ENCODE data around the gene LAMTOR4. TPM values are rescaled to one million over a fixed set of nuclear protein-coding genes. Genes with fewer than 3 reads are reported as not detected.
A peak's percentile ranks its signal among the peaks of the same experiment; 100 is the strongest.
"Not testable (repeated sequence)": the region's sequence is repeated elsewhere in the genome, so short reads cannot be mapped to it uniquely, and the experiment has no call there.

LAMTOR4 gene
- total RNA-seq, 1 donor from 2014 or later, result 100 TPM

GRCh38 chr7:100137851-100138760, 10.6 kb upstream of the LAMTOR4 start:
- intact Hi-C loops (cut with micrococcal nuclease), result no loop called here
- H3K27ac ChIP-seq (replicated peaks), result no peak overlapping the region
- TF ChIP-seq, protein P1, sequence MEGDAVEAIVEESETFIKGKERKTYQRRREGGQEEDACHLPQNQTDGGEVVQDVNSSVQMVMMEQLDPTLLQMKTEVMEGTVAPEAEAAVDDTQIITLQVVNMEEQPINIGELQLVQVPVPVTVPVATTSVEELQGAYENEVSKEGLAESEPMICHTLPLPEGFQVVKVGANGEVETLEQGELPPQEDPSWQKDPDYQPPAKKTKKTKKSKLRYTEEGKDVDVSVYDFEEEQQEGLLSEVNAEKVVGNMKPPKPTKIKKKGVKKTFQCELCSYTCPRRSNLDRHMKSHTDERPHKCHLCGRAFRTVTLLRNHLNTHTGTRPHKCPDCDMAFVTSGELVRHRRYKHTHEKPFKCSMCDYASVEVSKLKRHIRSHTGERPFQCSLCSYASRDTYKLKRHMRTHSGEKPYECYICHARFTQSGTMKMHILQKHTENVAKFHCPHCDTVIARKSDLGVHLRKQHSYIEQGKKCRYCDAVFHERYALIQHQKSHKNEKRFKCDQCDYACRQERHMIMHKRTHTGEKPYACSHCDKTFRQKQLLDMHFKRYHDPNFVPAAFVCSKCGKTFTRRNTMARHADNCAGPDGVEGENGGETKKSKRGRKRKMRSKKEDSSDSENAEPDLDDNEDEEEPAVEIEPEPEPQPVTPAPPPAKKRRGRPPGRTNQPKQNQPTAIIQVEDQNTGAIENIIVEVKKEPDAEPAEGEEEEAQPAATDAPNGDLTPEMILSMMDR (IDR thresholded peaks at IDR 0.05; ENCODE audit: borderline replicate concordance), result no peak

DNA sequence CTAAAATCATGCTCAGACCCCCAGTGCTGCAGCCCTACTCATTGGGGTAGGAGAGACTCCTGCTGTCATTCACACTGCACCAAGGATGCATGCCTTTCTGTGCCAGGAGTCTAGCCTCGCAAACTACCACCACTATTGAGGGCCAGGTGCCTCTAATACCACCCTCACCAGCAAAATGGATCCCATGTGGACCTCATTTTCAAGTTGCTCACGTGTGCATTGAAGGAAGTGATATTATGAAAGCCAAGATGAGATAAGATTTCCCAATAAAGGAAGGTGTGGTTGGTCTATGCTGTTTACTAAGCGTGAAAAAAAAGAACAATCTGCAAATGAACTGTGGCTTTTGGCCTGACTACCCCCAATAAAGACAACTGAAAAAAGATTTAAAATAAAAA, 7.2 kb upstream of the LAMTOR4 start:
- Histone ChIP-seq H3K36me3 (no peaks in the 10 kb centered on the region), H3K4me1 (no peaks in the 10 kb centered on the region), H3K9me3 (replicated peaks) (no peaks in the 10 kb centered on the region), H3K27ac (replicated peaks) (no peak overlapping the region), H3K4me3 (no peak overlapping the region), H3K27me3 (ENCODE audit: low read depth) (peaks cover 15% of the 10 kb centered on the region)
- TF ChIP-seq, protein P1 (IDR thresholded peaks at IDR 0.05; ENCODE audit: borderline replicate concordance), result no peak
- intact Hi-C loops (cut with micrococcal nuclease), result no loop called here
- no peak for DNase-seq

More at GRCh38 chr7:100137851-100138760, 10.6 kb upstream of the LAMTOR4 start:
- H3K36me3 ChIP-seq, result no peaks in the 10 kb centered on the region
- no peak overlapping the region for H3K4me3 ChIP-seq
- H3K4me1 ChIP-seq, result no peaks in the 10 kb centered on the region
- no peaks in the 10 kb centered on the region for H3K9me3 ChIP-seq (replicated peaks)
- H3K27me3 ChIP-seq (ENCODE audit: low read depth), result peaks cover 15% of the 10 kb centered on the region
- no peak for DNase-seq

GRCh38 chr7:100142461-100142860, 6.3 kb upstream of the LAMTOR4 start:
- peaks cover 15% of the 10 kb centered on the region for H3K27me3 ChIP-seq (ENCODE audit: low read depth)
- TF ChIP-seq, protein P1 (IDR thresholded peaks at IDR 0.05; ENCODE audit: borderline replicate concordance), result no peak
- no peak overlapping the region for H3K27ac ChIP-seq (replicated peaks)
- H3K4me3 ChIP-seq, result no peak overlapping the region
- H3K9me3 ChIP-seq (replicated peaks), result no peaks in the 10 kb centered on the region
- intact Hi-C loops (cut with micrococcal nuclease), result no loop called here
- no peaks in the 10 kb centered on the region for H3K36me3 ChIP-seq
- no peak for DNase-seq
- H3K4me1 ChIP-seq, result no peaks in the 10 kb centered on the region

DNA sequence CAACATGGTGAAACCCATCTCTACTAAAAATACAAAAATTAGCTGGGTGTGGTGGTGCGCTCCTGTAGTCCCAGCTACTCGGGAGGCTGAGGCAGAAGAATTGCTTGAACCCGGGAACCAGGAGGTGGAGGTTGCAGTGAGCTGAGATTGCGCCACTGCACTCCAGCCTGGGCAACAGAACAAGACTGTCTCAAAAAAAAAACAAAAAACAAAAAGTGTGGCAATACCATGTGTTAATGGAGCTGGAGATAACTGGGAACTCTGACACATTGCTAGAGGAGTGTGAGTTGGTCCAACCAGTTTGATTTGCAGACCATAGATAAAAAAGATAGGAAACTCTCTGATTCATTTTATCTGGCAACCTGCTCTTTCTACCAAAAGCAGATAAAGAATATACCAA, 2.4 kb upstream of the LAMTOR4 start:
- H3K27ac ChIP-seq (replicated peaks); H3K9me3 ChIP-seq (replicated peaks); intact Hi-C loops (cut with micrococcal nuclease); H3K36me3 ChIP-seq; H3K27me3 ChIP-seq (ENCODE audit: low read depth); H3K4me3 ChIP-seq; DNase-seq: not testable (repeated sequence)
- peaks cover 24% of the 10 kb centered on the region for H3K4me1 ChIP-seq

DNA sequence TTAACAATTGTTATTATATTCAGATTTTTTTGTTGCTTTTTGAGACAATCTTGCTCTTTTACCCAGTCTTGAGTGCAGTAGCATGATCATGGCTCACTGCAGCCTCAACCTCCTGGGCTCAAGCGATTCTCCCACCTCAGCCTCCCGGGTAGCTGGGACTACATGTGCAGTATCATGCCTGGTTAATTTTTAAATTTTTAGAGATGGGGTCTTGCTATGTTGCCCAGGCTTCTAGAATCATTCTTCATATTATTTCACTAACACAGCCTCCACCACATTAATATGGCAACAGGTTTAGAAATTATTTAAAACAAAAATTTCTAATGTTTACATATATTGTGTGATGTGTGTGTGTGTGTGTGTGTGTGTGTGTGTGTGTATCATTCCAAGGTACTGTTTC, 1.4 kb upstream of the LAMTOR4 start:
- TF ChIP-seq, protein P1 (IDR thresholded peaks at IDR 0.05; ENCODE audit: borderline replicate concordance), result no peak
- intact Hi-C loops (cut with micrococcal nuclease), result no loop called here
- no peak for DNase-seq
- H3K27ac ChIP-seq (replicated peaks), result no peak overlapping the region
- no peaks in the 10 kb centered on the region for H3K36me3 ChIP-seq
- H3K4me3 ChIP-seq, result no peak overlapping the region
- peaks cover 24% of the 10 kb centered on the region for H3K4me1 ChIP-seq
- H3K9me3 ChIP-seq (replicated peaks), result no peaks in the 10 kb centered on the region
- H3K27me3 ChIP-seq (ENCODE audit: low read depth), result no peaks in the 10 kb centered on the region

DNA sequence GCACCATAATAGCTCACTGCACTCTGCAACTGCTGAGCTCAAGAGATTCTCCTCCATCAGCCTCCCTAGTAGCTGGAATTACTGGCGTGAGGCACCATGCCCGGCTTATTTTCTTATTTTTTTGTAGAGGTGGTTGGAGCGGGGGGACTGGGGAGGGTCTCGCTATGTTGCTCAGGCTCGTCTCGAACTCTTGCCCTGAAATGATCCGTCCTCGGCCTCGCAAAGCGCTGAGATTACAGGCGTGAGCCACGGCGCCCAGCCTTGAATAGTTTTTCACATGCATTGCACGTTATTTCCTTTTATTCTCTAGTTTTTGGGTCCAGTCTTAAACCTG, 526 bp upstream of the LAMTOR4 start:
- intact Hi-C loops (cut with micrococcal nuclease), result no loop called here
- TF ChIP-seq, protein P1 (IDR thresholded peaks at IDR 0.05; ENCODE audit: borderline replicate concordance), result no peak
- H3K27me3 ChIP-seq (ENCODE audit: low read depth), result no peaks in the 10 kb centered on the region

More for the DNA sequence above, 526 bp upstream of the LAMTOR4 start:
- H3K4me3 ChIP-seq, result peak overlapping the region; percentile 88
- no peaks in the 10 kb centered on the region for H3K9me3 ChIP-seq (replicated peaks)
- peak overlapping the region; percentile 90 for H3K27ac ChIP-seq (replicated peaks)
- DNase-seq, result no peak
- peaks cover 1% of the 10 kb centered on the region for H3K36me3 ChIP-seq
- peaks cover 24% of the 10 kb centered on the region for H3K4me1 ChIP-seq
